OCI-LY3 (cell line): Measurements from ENCODE around the gene PCDHA5.

Experiments
- CTCF ChIP-seq: fragments of 200-600, 300-600 bp; sonication (generic); IDR thresholded peaks from 2 replicates; pipeline ENCODE4 v1.5.1; 2014; ENCODE audit warnings: antibody characterized with exemption, low read length, low read depth
- EZH2phosphoT487 ChIP-seq: fragments of 200-600 bp; shearing (Covaris generic); IDR thresholded peaks from 2 replicates; pipeline ENCODE4 v1.6.1; 2018; ENCODE audit warnings: antibody characterized with exemption, mixed run types, low read depth

GRCh38 chr5:140796718-140797095 is 24.7 kb upstream of the PCDHA5 start:
- no peak for TF ChIP-seq CTCF
- TF ChIP-seq EZH2phosphoT487, result no peak
